HG03175 (cell line): ENCODE results near the gene FATE1.
"Not testable (repeated sequence)": the region's sequence is repeated elsewhere in the genome, so short reads cannot be mapped to it uniquely, and the experiment has no call there.

Experiments used
- ATAC-seq: cut with Tn5 transposase; IDR thresholded peaks from one replicate; pipeline ENCODE4 v1.9.1; 2021; ENCODE audit warnings: mild to moderate bottlenecking, moderate library complexity; ENCODE audit not compliant: unreplicated experiment

FATE1 gene, protein sequence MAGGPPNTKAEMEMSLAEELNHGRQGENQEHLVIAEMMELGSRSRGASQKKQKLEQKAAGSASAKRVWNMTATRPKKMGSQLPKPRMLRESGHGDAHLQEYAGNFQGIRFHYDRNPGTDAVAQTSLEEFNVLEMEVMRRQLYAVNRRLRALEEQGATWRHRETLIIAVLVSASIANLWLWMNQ

DNA sequence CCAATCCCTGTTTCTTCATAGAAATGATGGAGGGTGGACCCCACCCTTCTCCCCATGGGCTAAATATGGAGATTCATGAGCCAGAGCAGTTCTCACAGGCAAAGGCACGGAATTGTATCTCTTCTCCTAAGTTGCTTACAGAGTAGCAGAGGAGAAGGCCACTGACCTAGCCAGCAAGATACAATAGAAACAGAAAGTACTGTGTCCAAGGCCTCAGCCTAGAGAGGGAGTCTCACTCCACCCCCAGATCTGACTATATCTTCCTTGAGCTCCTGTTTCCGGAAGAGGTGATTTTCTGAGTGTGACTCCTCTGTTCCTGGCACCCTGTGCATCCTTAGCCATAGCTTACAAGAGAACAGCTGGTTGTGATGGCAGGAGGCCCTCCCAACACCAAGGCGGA is at the start of gene FATE1:
Gene FATE1, plus strand, starts transcription at position 284 of the 400 bp plus-strand sequence. Its CDS starts 85 bp downstream, at position 369.
- ATAC-seq: no peak

GRCh38 chrX:151675121-151675746 is 40.6 kb upstream of the FATE1 start:
- ATAC-seq: no peak

- no peak for ATAC-seq
Measured at GRCh38 chrX:151676196-151676595, 39.6 kb upstream of the FATE1 start.

GRCh38 chrX:151679798-151680402 is 35.9 kb upstream of the FATE1 start:
- no peak for ATAC-seq

DNA sequence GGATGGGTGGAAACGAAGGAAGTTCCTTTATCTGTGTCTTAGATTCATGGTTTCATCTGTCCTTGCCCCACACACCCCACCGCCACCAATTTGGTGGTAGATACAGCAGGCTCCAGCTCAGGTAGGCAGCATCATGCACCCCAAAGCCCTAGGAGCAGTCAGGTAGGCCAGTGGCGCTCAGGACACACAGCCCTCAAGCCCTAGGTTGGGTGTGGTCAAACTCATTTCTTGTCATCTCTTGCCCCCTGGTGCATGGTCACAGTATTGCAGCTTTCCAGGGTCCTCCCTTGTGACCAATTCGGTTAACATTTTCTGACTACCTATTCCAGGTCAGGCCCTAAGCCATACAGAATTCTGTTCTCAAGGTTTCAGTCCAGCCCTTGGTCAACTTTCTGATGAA is 35.0 kb upstream of the FATE1 start:
- peak; percentile 87 for ATAC-seq

DNA sequence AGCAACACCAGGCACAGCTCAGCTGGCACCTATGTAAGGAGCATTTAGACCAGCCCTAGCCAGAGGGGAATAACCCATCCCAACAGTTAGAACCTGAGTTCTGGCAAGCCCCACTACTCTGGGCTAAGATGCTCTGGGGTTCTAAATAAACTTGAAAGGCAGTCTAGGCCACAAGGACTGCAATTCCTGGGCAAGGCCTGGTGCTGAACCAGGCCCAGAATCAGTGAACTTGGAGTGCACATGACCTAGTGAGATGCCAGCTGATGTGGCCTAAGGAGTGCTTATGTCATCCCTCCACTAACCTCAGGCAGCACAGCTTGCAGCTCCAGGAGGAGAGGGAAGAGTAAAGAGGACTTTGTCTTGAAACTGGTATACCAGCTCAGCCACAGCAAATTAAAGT is 28.2 kb upstream of the FATE1 start:
- no peak for ATAC-seq

DNA sequence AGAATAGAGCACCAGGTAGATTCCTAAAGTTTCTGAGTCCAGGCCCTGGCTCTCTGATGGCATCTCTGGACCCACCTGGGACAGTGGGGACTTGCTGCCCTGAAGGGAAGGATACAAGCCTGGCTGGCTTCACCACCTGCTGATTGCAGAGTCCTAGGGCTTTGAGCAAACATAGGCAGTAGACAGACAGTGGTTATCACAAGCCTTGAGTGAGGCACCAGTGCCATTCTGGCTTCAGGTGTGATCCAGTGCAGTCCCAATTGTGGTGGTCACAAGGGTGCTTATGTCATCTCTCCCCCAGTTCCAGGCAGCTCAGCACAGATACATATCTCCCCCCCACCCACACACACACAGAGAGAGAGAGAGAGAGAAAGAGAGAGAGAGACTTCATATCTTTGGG is 27.1 kb upstream of the FATE1 start:
- no peak for ATAC-seq

DNA sequence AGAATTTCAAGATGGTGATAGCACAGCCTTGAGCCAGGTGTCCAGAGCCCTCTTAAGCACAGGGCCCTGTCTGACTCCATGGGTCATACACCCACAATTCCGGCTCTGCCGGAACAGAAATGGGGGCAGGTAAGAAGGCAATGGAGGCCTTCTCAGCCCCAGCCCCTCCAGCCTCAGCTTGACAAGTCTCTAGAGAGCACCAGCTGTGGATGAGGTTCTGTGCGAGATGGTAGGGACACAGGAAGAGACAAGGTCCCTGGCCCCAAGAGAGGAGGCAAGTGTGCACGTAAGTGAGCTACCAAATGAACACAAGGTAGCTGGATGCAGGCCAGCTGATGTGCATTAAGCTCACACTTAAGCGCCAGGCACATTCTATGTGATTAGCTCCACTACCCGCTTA is 23.0 kb upstream of the FATE1 start:
- no peak for ATAC-seq

- ATAC-seq: no peak
Measured at GRCh38 chrX:151694121-151694520, 21.7 kb upstream of the FATE1 start.

DNA sequence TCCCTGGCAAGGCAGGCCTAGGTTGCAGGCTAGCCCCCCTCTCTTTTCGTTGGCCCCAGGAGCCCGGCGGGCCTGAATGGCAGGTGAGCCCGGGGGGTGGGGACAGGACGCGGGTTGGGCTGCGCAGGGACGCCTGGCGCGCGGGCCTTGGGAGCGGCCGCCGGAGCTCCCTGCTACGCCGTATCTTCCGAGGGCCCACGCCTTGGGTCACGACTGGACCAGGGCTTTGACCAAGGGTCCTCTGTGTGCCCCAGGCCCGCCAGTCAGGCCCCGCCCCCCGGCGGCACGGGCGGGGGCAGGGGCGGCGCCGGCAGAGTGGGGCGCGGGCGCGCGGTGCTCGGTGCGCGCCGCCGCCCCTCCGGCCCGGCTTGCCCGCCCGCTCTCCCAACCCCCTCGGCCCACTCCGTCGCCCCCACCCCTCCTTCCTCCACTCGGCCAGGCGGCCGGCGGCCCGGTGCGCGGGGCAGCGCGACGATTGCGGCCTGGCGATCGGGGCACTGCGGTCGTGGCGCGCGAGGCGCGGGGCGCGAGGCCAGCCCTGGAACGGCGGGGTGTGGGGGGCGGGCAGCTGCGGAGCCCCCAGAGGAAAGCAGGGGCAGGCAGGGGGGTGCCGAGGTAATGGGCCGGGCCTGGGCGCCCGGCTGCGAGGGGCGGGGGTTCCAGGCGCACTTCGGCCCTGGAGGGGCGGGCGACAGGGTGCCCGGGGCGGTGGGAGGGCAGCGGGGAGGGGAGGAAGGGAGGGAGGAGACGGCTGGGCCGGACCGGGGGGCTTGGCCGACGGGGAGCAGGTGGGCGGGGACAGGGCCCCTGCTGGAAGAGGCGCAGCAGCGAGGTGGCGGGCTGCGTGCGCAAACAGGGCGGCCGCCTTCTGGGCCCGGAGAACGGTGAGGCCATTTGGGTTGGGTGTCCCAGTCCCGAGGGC is 20.9 kb upstream of the FATE1 start, which contains the start of gene PRRG3:
Gene PRRG3, plus strand, starts transcription at position 798 of the 922 bp plus-strand sequence. CDS start 3,357 bp downstream, outside the sequence.
- no peak for ATAC-seq

GRCh38 chrX:151695583-151696340 is 20.1 kb upstream of the FATE1 start:
- no peak for ATAC-seq

DNA sequence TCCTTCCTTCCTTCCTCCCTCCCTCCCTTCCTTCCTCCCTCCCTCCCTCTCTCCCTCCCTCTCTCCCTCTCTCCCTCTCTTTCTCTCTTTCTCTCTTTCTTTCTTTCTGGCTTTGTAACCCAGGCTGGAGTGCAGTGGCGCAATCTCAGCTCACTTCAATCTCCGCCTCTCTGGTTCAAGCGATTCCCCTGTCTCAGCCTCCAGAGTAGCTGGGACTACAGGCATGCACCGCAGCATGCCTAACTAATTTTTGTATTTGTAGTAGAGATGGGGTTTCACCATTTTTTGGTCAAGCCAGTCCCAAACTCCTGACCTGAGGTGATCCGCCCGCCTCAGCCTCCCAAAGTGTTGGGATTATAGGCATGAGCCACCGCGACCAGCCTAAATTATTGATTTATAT is 18.8 kb upstream of the FATE1 start:
- ATAC-seq: not testable (repeated sequence)

DNA sequence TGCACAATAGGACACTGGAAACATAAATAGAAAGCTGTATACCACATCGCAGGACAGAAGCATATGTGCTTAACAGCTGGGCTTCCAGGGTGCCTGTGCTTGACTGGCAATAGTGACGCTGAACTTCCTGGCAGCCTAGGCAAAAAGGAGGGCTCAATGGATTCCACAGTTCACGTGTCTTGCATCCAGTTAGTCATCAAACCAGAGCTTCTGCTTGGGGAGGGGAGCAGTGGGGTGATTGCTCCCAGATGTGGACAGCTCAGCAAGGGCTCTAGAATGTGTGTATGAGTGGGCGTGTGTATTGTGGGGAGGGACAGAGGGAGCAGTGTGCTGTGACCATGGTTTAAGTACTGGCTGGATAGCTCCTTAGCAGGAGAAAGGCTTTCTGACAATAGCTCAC is 18.3 kb upstream of the FATE1 start:
- ATAC-seq: no peak

- no peak for ATAC-seq
Measured at GRCh38 chrX:151698485-151698884, 17.4 kb upstream of the FATE1 start.

- no peak for ATAC-seq
Measured at GRCh38 chrX:151699746-151700145, 16.1 kb upstream of the FATE1 start.

DNA sequence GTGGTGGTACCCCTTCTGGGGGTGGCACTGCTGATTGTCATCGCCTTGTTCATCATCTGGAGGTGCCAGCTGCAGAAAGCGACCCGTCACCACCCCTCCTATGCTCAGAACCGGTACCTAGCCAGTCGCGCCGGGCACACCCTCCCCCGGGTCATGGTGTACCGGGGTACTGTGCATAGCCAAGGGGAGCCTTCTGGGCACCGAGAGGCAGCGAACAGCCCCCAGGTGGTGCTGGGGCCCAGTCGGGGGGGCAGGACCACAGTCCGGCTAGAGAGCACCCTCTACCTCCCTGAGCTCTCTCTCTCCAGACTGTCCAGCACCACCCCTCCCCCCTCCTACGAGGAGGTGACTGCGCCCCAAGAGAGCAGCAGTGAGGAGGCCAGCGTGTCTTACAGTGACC is 15.3 kb upstream of the FATE1 start:
- ATAC-seq: no peak

- no peak for ATAC-seq
Measured at GRCh38 chrX:151701071-151701470, 14.8 kb upstream of the FATE1 start.

- ATAC-seq: no peak
Measured at GRCh38 chrX:151701531-151701930, 14.3 kb upstream of the FATE1 start.

DNA sequence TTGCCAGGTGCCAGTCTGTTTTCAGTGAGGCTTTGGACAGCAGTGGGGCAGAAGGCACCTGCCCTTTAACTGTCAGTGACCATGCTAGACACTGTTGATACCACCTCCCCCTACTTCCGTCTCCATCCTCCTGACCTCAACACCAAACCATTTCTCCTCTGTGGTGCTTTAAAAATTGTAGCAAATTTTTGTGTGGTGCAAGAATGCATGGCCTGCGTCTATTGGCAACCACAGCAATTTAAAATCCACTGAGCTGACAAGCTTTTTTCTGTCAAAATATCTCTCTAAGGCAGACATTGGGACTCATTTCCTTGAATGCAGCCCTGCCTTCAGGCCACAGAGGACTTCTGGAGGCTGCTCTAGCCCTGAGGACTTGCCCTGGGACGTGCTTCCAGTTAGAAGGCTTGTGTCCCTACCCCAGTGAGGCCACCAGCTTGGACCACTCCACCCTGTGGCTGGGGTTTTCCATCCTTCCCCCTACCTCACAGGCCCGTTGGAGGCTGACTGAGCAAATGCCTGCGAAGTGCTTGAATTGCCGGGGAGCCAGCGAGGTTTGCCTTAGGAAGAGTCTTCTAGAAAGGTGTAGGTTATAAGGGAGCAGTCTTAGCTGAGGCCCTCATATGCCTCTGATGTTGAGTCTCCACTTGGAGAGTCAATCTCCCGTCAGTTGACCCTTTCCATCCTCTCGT is 13.7 kb upstream of the FATE1 start:
- ATAC-seq: no peak

DNA sequence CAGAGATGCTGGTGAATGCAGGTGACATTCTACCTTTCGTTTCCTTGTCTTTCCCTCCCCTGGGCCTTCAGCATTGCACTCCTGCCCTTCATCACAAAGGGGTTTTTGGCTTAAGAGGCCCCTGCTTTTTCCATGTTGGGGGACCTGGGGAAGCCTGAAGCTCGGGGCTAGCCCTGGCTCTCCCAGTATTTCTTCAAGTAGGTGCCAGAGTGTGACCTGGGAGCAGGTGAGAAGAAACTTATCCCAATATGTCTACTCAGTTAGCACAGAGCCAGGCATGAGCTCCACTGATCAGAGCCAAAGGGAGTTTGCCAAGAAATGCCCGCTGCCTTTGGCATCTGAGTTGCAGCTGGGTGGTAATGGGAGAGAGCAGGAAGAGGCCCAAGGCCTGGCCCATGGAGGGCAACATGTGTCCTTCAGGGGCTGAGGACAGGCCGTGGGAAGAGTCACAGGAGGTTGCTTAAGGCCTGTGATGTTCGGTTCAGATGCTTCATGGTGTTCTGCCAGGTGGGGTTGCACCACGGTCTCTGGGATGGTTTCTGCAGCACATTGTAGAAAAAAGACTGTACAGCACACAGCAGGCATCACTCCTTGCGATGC is 13.0 kb upstream of the FATE1 start:
- no peak for ATAC-seq
